ENCODE data around the gene SLC30A1.

The SLC30A1 gene

GRCh38 chr1:211583011-211583992 is 4.3 kb upstream of the SLC30A1 start:
- TF ChIP-seq CTCF (conservative IDR thresholded peaks at IDR 0.05; ENCODE audit: control insufficient read depth, insufficient read depth, low read depth, low read length), result no peak
- no peak overlapping the region for H3K4me3 ChIP-seq (ENCODE audit: control insufficient read depth, low read depth, low read length)
- no peak for DNase-seq (ENCODE audit: low read depth)

GRCh38 chr1:211581526-211581925 is 2.6 kb upstream of the SLC30A1 start:
- DNase-seq (ENCODE audit: low read depth), result peak; percentile 77
- no peak overlapping the region for H3K4me3 ChIP-seq (ENCODE audit: control insufficient read depth, low read depth, low read length)
- TF ChIP-seq CTCF (conservative IDR thresholded peaks at IDR 0.05; ENCODE audit: control insufficient read depth, insufficient read depth, low read depth, low read length), result no peak

DNA sequence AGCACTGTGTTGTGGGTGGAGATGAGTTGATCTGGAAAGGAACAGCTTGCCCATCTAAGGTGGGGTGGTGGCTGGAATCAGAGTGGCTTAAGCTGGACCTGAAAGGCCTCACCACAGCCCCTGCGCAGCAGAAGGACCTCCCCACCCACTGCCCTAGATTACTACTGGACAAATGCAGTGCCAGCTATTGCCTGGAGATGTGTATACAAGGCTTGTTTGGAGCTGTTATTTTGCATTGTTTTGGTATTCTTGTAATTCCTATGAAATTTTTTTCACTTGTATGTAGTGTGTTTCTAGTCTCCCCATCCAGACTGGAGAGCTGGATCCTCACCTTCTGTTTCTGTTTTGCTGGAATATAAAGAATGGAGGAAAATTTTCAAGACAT is 1.3 kb upstream of the SLC30A1 start:
- DNase-seq (ENCODE audit: low read depth), result no peak
- TF ChIP-seq CTCF (conservative IDR thresholded peaks at IDR 0.05; ENCODE audit: control insufficient read depth, insufficient read depth, low read depth, low read length), result no peak

GRCh38 chr1:211579440-211580302 is 710 bp upstream of the SLC30A1 start:
- TF ChIP-seq CTCF (conservative IDR thresholded peaks at IDR 0.05; ENCODE audit: control insufficient read depth, insufficient read depth, low read depth, low read length), result no peak
- DNase-seq (ENCODE audit: low read depth), result no peak
- peak overlapping the region; percentile 48 for H3K4me3 ChIP-seq (ENCODE audit: control insufficient read depth, low read depth, low read length)

More for the DNA sequence above, 1.3 kb upstream of the SLC30A1 start:
- no peak overlapping the region for H3K4me3 ChIP-seq (ENCODE audit: control insufficient read depth, low read depth, low read length)

DNA sequence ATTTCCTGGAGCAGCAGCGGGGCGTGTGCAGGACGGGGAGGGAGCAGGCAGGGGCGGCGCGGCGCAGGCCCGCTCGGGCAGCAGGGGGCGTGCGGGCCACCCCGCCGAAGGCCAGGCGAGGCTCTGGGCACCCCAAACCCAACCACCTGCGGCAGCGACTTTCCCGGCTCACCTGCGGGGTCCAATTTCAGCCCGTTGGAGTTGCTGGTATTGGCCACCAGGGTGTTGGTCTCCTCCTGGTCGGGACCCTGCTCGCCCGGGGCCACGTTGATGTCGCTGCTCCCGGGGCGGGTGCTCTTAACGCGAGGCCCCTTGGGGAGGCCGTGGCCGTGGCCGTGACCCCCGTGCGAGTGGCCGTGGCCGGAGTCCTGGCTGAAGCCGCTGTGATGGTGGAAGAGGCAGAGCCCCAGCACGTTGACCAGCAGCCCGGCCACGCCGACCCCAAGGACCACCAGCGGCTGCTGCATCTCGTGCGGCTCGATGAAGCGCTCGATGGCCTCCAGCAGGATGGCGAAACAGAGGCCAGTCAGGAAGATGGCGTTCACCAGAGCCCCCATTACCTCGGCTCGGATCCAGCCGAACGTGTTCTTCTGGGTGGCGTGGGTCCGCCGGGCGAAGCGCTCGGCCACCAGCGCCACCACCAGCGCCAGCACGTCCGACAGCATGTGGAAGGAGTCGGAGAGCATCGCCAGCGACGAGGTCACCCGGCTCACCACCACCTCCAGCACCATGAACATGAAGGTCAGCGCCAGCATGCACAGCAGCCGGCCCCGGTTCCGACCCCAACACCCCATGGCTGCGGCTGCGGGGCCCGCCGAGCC is 932 bp downstream of the SLC30A1 start:
- peak; percentile 32 for TF ChIP-seq CTCF (conservative IDR thresholded peaks at IDR 0.05; ENCODE audit: control insufficient read depth, insufficient read depth, low read depth, low read length)
- peak; percentile 49 for DNase-seq (ENCODE audit: low read depth)
- H3K4me3 ChIP-seq (ENCODE audit: control insufficient read depth, low read depth, low read length), result peak overlapping the region; percentile 75

- no peak for TF ChIP-seq CTCF (conservative IDR thresholded peaks at IDR 0.05; ENCODE audit: control insufficient read depth, insufficient read depth, low read depth, low read length)
- DNase-seq (ENCODE audit: low read depth), result peak; percentile 19
- H3K4me3 ChIP-seq (ENCODE audit: control insufficient read depth, low read depth, low read length), result peak overlapping the region; percentile 75
These were observed 1.6 kb downstream of the SLC30A1 start for GRCh38 chr1:211577277-211577818.
